Daoy (cell line): Measurements from ENCODE around the gene KIAA1614. TPM values are rescaled to one million over a fixed set of nuclear protein-coding genes. Genes with fewer than 3 reads are reported as not detected.

Experiments
- total RNA-seq: library from RNA; depleted of rRNA; stranded (reverse); fragments of >200 nt; shearing (Covaris generic); gene quantifications from 2 replicates; pipeline ENCODE4 v1.2.3, GENCODE V29; 2014; rRNA removed

The KIAA1614 gene
- total RNA-seq, 1 experiment from 2014 or later, result 0.57 TPM

Other genes starting within 250 kb of the KIAA1614 start
- 17.7 and 19.1 TPM in 2 replicates for gene STX6, start 110.0 kb downstream of the KIAA1614 start, total RNA-seq
- gene MR1, start 121.1 kb downstream of the KIAA1614 start, total RNA-seq, result 5.2 and 7.1 TPM in 2 replicates
- gene IER5, start 175.8 kb downstream of the KIAA1614 start, total RNA-seq, result 20.3 and 22.3 TPM in 2 replicates